HEK293T (cell line): ENCODE measurements around the gene KCNAB2.

Experiments used
- CTCF ChIA-PET: fragments of 350-600 bp; formaldehyde crosslinking; extraction: SDS; loops from one replicate; lab custom pipeline; 2021; ENCODE audit warnings: antibody characterized with exemption, inconsistent platforms; lab: Yijun Ruan, JAX
- POLR2A ChIA-PET: fragments of 350-600 bp; formaldehyde crosslinking; extraction: SDS; loops from one replicate; lab custom pipeline; 2020; ENCODE audit warnings: antibody characterized with exemption, inconsistent platforms; lab: Yijun Ruan, JAX
- DNase-seq: peaks from one replicate; pipeline ENCODE4 v3.0.0; 2012; ENCODE audit warnings: mixed read lengths; ENCODE audit errors: extremely low spot score
- ARNT ChIP-seq: fragments of 450-650 bp; IDR thresholded peaks from 2 replicates; pipeline ENCODE4 v1.6.1; 2017; ENCODE audit warnings: mild to moderate bottlenecking
- BHLHE40 ChIP-seq: fragments of 450-650 bp; IDR thresholded peaks from 2 replicates; pipeline ENCODE4 v1.6.1; 2016; ENCODE audit warnings: mild to moderate bottlenecking, moderate library complexity, borderline replicate concordance
- CTBP1 ChIP-seq: fragments of 450-650 bp; IDR thresholded peaks from 2 replicates; pipeline ENCODE4 v1.6.1; 2016; ENCODE audit warnings: borderline replicate concordance
- ELF4 ChIP-seq: fragments of 450-650 bp; IDR thresholded peaks from 2 replicates; pipeline ENCODE4 v1.6.1; 2017; ENCODE audit warnings: antibody characterized with exemption
- FOXA1 ChIP-seq: fragments of 450-650 bp; IDR thresholded peaks from 2 replicates; pipeline ENCODE4 v1.6.1; 2016; ENCODE audit warnings: mild to moderate bottlenecking
- FOXK2 ChIP-seq: fragments of 450-650 bp; IDR thresholded peaks from 2 replicates; pipeline ENCODE4 v1.6.1; 2016; ENCODE audit warnings: mild to moderate bottlenecking
- FOXM1 ChIP-seq: fragments of 450-650 bp; IDR thresholded peaks from 2 replicates; pipeline ENCODE4 v1.6.1; 2017; ENCODE audit warnings: mild to moderate bottlenecking, borderline replicate concordance
- HDGF ChIP-seq: fragments of 450-650 bp; IDR thresholded peaks from 2 replicates; pipeline ENCODE4 v1.6.1; 2017; ENCODE audit warnings: antibody characterized with exemption, borderline replicate concordance
- L3MBTL2 ChIP-seq: fragments of 450-650 bp; conservative IDR thresholded peaks from 2 replicates; pipeline ENCODE4 v1.6.1; 2016; ENCODE audit warnings: mild to moderate bottlenecking
- LEF1 ChIP-seq: fragments of 450-650 bp; IDR thresholded peaks from 2 replicates; pipeline ENCODE4 v1.6.1; 2017; ENCODE audit warnings: mild to moderate bottlenecking, borderline replicate concordance
- NFRKB ChIP-seq: fragments of 450-650 bp; IDR thresholded peaks from 2 replicates; pipeline ENCODE4 v1.6.1; 2016; ENCODE audit warnings: mild to moderate bottlenecking, moderate library complexity
- SP1 ChIP-seq: fragments of 450-650 bp; IDR thresholded peaks from 2 replicates; pipeline ENCODE4 v1.6.1; 2017
- SUZ12 ChIP-seq: fragments of 450-650 bp; IDR thresholded peaks from 2 replicates; pipeline ENCODE4 v1.6.1; 2016; ENCODE audit warnings: mild to moderate bottlenecking
- TARDBP ChIP-seq: fragments of 450-650 bp; IDR thresholded peaks from 2 replicates; pipeline ENCODE4 v1.6.1; 2016
- ZNF384 ChIP-seq: fragments of 450-650 bp; IDR thresholded peaks from 2 replicates; pipeline ENCODE4 v1.6.1; 2016
- TF ChIP-seq, protein P1 (sequence below): fragments of 450-650 bp; IDR thresholded peaks from 2 replicates; pipeline ENCODE4 v1.6.1; 2016

The KCNAB2 gene

GRCh38 chr1:6094246-6094645, 48.6 kb downstream of the KCNAB2 start:
- POLR2A ChIA-PET, result interaction anchor here (0.6 kb wide), 1 partner anchor 74 kb away, joined by 3 read pairs; no protein-coding TSS in a partner anchor
- no peak for TF ChIP-seq L3MBTL2
- no peak for TF ChIP-seq BHLHE40
- no peak for TF ChIP-seq SUZ12
- TF ChIP-seq ELF4, result no peak
- TF ChIP-seq, protein P1, sequence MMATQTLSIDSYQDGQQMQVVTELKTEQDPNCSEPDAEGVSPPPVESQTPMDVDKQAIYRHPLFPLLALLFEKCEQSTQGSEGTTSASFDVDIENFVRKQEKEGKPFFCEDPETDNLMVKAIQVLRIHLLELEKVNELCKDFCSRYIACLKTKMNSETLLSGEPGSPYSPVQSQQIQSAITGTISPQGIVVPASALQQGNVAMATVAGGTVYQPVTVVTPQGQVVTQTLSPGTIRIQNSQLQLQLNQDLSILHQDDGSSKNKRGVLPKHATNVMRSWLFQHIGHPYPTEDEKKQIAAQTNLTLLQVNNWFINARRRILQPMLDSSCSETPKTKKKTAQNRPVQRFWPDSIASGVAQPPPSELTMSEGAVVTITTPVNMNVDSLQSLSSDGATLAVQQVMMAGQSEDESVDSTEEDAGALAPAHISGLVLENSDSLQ, result no peak
- no peak for TF ChIP-seq CTBP1
- TF ChIP-seq TARDBP, result no peak
- TF ChIP-seq FOXK2, result no peak
- no peak for TF ChIP-seq FOXM1
- no peak for TF ChIP-seq LEF1
- no peak for TF ChIP-seq SP1
- no peak for TF ChIP-seq NFRKB
- TF ChIP-seq ZNF384, result no peak
- TF ChIP-seq HDGF, result no peak
- TF ChIP-seq ARNT, result no peak
- no peak for TF ChIP-seq FOXA1
- CTCF ChIA-PET, result interaction anchor here (0.6 kb wide), 1 partner anchor 134 kb away, joined by 3 read pairs; no protein-coding TSS in a partner anchor

DNA sequence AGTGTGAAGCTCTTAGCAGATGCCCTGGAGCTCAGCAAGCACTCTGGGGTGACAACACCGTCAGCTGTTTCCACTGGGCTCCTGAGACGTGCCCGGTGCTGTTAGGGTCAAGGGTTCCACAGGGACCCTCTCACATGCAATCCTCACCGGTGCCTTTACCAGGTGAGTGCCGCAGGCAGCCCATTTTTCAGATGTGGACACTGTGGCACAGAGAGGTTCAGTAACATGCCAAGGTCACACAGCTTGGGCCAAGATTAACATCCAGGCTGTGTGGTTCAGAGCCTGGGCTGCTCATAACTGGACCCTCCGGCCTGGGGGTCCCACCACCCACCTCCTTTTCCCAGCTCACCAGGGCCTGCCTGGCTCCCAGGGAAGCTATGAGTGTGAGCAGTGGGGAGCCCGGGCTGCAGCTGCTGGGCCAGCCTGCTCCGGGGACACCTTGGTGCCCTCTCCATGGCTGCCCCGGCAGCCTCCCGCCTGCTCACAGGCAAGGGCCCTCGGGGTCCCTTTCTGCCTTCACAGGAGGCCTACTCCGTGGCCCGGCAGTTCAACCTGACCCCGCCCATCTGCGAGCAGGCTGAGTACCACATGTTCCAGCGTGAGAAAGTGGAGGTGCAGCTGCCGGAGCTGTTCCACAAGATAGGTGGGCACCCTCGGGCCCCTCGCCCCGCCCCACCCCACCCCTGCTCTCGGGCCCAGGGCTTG, 49.3 kb downstream of the KCNAB2 start:
- CTCF ChIA-PET, result interaction anchor here (0.6 to 1.0 kb wide), 2 partner anchors 34 to 133 kb away, joined by 3 read pairs; no protein-coding TSS in a partner anchor
- POLR2A ChIA-PET, result no interaction called here

More at GRCh38 chr1:6094246-6094645, 48.6 kb downstream of the KCNAB2 start:
- DNase-seq, result no peak

DNA sequence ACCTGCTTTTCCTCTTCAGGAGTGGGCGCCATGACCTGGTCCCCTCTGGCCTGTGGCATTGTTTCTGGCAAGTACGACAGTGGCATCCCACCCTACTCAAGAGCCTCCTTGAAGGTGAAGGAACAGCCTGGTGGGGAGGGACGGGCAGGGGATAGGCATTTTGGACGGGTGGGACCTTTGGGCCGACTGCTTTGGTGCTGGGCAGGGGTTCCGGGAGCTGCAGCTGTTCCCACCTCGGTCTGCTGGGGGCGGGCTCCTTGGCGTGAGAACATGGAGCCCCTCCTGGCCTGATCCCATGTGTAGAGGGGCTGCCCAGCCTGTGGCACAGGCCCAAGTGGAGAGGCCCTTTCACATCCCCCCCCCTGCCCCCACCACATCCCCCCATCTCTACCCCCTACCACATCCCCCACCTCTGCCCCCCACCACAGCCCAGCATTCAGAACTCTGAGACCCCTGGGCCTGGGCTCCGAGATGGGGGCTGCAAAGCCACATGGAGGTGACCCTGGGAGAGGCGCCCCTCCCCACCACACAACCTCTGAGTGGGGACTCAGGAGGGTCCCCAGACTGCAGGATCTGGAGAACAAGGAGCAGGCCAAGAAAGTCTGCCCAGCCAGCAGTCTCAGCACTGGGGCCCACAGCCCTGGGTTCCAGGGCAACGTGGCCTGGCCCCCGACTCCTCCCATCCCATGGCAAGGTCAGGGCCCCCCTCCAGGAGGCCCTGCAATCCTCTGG, 50.0 kb downstream of the KCNAB2 start:
- ChIA-PET POLR2A (no interaction called here), CTCF (interaction anchor here (1.0 kb wide), 1 partner anchor 35 kb away, joined by 3 read pairs; no protein-coding TSS in a partner anchor)
- DNase-seq, result no peak
- TF ChIP-seq ARNT (no peak), NFRKB (no peak), ELF4 (no peak), ZNF384 (no peak), BHLHE40 (no peak), SUZ12 (no peak), HDGF (no peak), SP1 (no peak), FOXM1 (no peak), LEF1 (no peak), FOXA1 (no peak), TARDBP (no peak), CTBP1 (no peak), L3MBTL2 (no peak), FOXK2 (no peak)
- TF ChIP-seq, protein P1, result no peak

More for the DNA sequence above, 49.3 kb downstream of the KCNAB2 start:
- no peak for DNase-seq
- TF ChIP-seq SUZ12, result no peak

DNA sequence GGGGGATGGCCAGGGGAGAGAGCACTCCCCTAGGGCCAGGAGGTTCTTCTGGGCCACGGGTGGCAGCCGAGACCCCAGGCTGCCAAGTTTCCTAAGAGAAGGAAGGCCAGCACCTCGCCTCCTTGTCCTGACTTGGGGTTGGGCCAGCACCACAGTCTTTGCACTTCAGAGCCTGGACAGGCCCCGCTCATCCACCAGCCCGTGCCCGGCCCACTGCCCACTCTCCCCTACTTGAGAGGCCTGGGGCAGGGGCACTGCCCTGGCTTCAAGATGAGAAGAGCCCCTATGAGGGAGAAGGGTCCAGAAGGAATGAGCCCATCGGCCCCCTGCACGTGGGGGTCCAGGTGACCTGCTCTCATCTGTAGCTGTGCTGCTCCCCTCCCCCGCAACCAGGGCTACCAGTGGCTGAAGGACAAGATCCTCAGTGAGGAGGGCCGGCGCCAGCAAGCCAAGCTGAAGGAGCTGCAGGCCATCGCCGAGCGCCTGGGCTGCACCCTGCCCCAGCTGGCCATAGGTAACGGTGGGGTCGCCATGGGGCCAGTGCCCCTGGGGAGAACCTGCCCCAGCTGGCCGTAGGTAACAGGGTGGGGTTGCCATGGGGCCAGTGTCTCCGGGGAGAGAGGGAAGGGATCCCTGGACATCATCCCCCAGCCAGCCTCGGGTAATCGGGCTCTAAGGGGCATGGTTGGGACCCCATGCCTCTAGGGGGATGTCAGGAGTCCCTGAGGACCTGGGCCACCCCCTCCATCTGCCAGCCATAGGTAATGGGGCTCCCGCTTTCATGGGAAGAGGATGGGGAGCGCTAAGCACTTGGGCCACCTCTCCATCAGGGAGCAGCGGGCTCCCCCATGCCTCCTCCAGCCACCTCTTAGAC, 50.8 kb downstream of the KCNAB2 start:
- no peak for DNase-seq
- CTCF ChIA-PET, result no interaction called here
- no peak for TF ChIP-seq HDGF
- TF ChIP-seq, protein P1, result no peak
- no peak for TF ChIP-seq CTBP1
- TF ChIP-seq ELF4, result no peak
- no peak for TF ChIP-seq ZNF384
- no peak for TF ChIP-seq FOXA1
- no peak for TF ChIP-seq L3MBTL2
- TF ChIP-seq ARNT, result no peak
- TF ChIP-seq FOXK2, result no peak
- TF ChIP-seq NFRKB, result no peak
- no peak for TF ChIP-seq FOXM1
- TF ChIP-seq LEF1, result no peak
- POLR2A ChIA-PET, result no interaction called here

DNA sequence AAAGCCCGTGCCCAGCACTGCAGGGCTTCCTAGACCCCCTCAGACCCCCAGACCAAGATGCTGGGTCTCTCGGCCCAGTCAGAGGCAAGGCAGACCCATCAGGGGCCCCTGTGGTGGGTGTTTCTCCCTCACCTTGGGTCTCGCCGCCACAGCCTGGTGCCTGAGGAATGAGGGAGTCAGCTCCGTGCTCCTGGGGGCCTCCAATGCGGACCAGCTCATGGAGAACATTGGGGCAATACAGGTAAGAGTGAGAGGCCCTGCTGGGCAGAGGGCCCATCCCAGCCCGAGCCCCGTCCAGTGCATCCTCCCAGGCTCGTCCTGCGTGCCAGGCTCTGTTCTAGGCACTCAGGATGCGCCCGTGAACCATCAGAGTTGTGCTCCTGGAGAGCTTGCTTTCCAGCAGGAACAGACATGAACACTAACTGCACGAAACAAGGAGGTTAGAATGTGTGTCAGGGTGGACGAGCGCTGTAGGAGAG, 51.5 kb downstream of the KCNAB2 start:
- no peak for TF ChIP-seq ZNF384
- ChIA-PET CTCF (no interaction called here), POLR2A (no interaction called here)
- DNase-seq, result no peak
